IMR-90 (cell line): Measurements from ENCODE around the gene MORN5.

ENCODE experiments used
- BHLHE40 ChIP-seq: fragments of 150-350 bp; IDR thresholded peaks from 2 replicates; pipeline ENCODE4 v1.6.1; 2016; ENCODE audit warnings: mild to moderate bottlenecking, low read depth, low read length
- CEBPB ChIP-seq: IDR thresholded peaks from 2 replicates; pipeline ENCODE4 v1.6.1; 2012; ENCODE audit warnings: low read depth, low read length, improper control_type of control experiment
- CTCF ChIP-seq: conservative IDR thresholded peaks from 2 replicates; pipeline ENCODE4 v1.5.1; 2012; ENCODE audit warnings: mild to moderate bottlenecking, low read depth, low read length, improper control_type of control experiment
- FOS ChIP-seq: fragments of 150-350 bp; IDR thresholded peaks from 2 replicates; pipeline ENCODE4 v1.6.1; 2016; ENCODE audit warnings: low read depth, low read length
- MAFK ChIP-seq: IDR thresholded peaks from 2 replicates; pipeline ENCODE4 v1.6.1; 2012; ENCODE audit warnings: low read depth, low read length, improper control_type of control experiment
- MAZ ChIP-seq: IDR thresholded peaks from 2 replicates; pipeline ENCODE4 v1.6.1; 2012; ENCODE audit warnings: low read depth, mild to moderate bottlenecking, low read length, improper control_type of control experiment, moderate library complexity, borderline replicate concordance
- MXI1 ChIP-seq: IDR thresholded peaks from 2 replicates; pipeline ENCODE4 v1.6.1; 2012; ENCODE audit warnings: low read depth, mild to moderate bottlenecking, low read length, moderate library complexity, borderline replicate concordance
- POLR2A ChIP-seq: IDR thresholded peaks from 2 replicates; pipeline ENCODE4 v1.6.1; 2012; ENCODE audit warnings: mild to moderate bottlenecking, low read depth, low read length
- RAD21 ChIP-seq: IDR thresholded peaks from 2 replicates; pipeline ENCODE4 v1.6.1; 2012; ENCODE audit warnings: low read length, improper control_type of control experiment
- RCOR1 ChIP-seq: IDR thresholded peaks from 2 replicates; pipeline ENCODE4 v1.6.1; 2012; ENCODE audit warnings: mild to moderate bottlenecking, low read length, improper control_type of control experiment; ENCODE audit not compliant: insufficient replicate concordance
- RFX5 ChIP-seq: IDR thresholded peaks from 2 replicates; pipeline ENCODE4 v1.8.0; 2012; ENCODE audit warnings: low read depth, mild to moderate bottlenecking, low read length, moderate library complexity
- SMC3 ChIP-seq: fragments of 150-350 bp; IDR thresholded peaks from 2 replicates; pipeline ENCODE4 v1.6.1; 2016; ENCODE audit warnings: low read depth, mild to moderate bottlenecking, antibody characterized with exemption, low read length, moderate library complexity
- USF2 ChIP-seq: fragments of 150-350 bp; IDR thresholded peaks from 2 replicates; pipeline ENCODE4 v1.6.1; 2017; ENCODE audit warnings: mild to moderate bottlenecking, antibody characterized with exemption, low read length, low read depth
- TF ChIP-seq, protein P1 (sequence below): fragments of 150-350 bp; IDR thresholded peaks from 2 replicates; pipeline ENCODE4 v1.6.1; 2016; ENCODE audit warnings: low read depth, mild to moderate bottlenecking, low read length, moderate library complexity, borderline replicate concordance

DNA sequence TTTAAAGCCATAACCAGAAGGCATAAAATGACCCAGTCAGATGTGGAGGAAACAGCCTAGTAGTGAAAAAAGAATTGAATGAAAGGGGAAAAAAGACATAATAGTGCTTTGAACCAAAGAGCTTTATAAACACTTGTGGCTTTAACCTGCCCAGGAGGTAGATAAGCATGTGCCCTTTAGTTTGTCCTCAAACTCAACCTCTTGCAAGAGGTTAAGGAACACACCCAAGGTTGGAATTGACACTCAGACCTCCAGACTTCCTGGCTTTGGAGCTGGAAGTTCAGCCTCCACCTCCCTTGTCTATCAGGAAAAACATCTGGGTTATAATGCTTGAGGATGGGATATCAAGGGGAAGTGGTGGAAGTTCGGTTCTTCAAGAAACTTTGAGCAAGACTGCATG is 16.4 kb upstream of the MORN5 start:
- TF ChIP-seq CTCF: no peak
- TF ChIP-seq POLR2A: no peak
- TF ChIP-seq MXI1: no peak
- TF ChIP-seq CEBPB: no peak
- no peak for TF ChIP-seq BHLHE40
- no peak for TF ChIP-seq MAZ
- TF ChIP-seq FOS: no peak
- TF ChIP-seq SMC3: no peak
- no peak for TF ChIP-seq RFX5
- no peak for TF ChIP-seq USF2
- no peak for TF ChIP-seq MAFK
- no peak for TF ChIP-seq RAD21
- TF ChIP-seq, protein P1, sequence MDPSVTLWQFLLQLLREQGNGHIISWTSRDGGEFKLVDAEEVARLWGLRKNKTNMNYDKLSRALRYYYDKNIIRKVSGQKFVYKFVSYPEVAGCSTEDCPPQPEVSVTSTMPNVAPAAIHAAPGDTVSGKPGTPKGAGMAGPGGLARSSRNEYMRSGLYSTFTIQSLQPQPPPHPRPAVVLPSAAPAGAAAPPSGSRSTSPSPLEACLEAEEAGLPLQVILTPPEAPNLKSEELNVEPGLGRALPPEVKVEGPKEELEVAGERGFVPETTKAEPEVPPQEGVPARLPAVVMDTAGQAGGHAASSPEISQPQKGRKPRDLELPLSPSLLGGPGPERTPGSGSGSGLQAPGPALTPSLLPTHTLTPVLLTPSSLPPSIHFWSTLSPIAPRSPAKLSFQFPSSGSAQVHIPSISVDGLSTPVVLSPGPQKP: no peak
- TF ChIP-seq RCOR1: no peak
